GM12873 (cell line): ENCODE measurements around the gene ITGA1.

Experiments used
- CTCF ChIP-seq: IDR thresholded peaks from 2 replicates; pipeline ENCODE4 v1.5.1; 2012; ENCODE audit warnings: low read depth, mild to moderate bottlenecking, moderate library complexity, low read length, control low read depth; ENCODE audit not compliant: insufficient read depth; ENCODE audit errors: missing control alignments

ITGA1 gene

GRCh38 chr5:52869391-52869790 lies 81.7 kb downstream of the ITGA1 start:
- TF ChIP-seq CTCF: no peak

GRCh38 chr5:52870448-52870847 lies 82.7 kb downstream of the ITGA1 start:
- no peak for TF ChIP-seq CTCF

- TF ChIP-seq CTCF: no peak
Measured at GRCh38 chr5:52875827-52876226, 88.1 kb downstream of the ITGA1 start.

GRCh38 chr5:52876456-52876855 lies 88.7 kb downstream of the ITGA1 start:
- no peak for TF ChIP-seq CTCF

GRCh38 chr5:52878656-52879055 lies 90.9 kb downstream of the ITGA1 start:
- no peak for TF ChIP-seq CTCF

GRCh38 chr5:52880541-52880940 lies 92.8 kb downstream of the ITGA1 start:
- no peak for TF ChIP-seq CTCF

GRCh38 chr5:52881468-52881867 lies 93.8 kb downstream of the ITGA1 start:
- no peak for TF ChIP-seq CTCF

- TF ChIP-seq CTCF: no peak
Measured at GRCh38 chr5:52883110-52883509, 95.4 kb downstream of the ITGA1 start.
